Keratinocyte (primary cell): ENCODE results near the gene MYH13. TPM values are rescaled to one million over a fixed set of nuclear protein-coding genes. Genes with fewer than 3 reads are reported as not detected.

Experiments used
- DNase-seq: peaks from one replicate; pipeline ENCODE4 v3.0.0-alpha.2; 2011; ENCODE audit warnings: low read depth, missing footprints, low spot score
- FAIRE-seq: peaks from 2 replicates; lab custom pipeline; 2011; peaks lifted over from hg19 to GRCh38; lab: Jason Lieb, UNC
- H2AFZ ChIP-seq: 2 replicates; pipeline ENCODE4 v1.6.0; 2012; ENCODE audit warnings: low read length, control low read depth, inconsistent platforms; ENCODE audit not compliant: control insufficient read depth
- H3K27ac ChIP-seq: 2 replicates; pipeline ENCODE4 v1.5.1; 2011; ENCODE audit warnings: low read length; ENCODE audit not compliant: control insufficient read depth, insufficient read depth
- H3K27me3 ChIP-seq: 3 replicates; pipeline ENCODE4 v1.6.0; 2011; ENCODE audit warnings: low read length; ENCODE audit not compliant: control insufficient read depth, insufficient read depth; ENCODE audit errors: extremely low read depth
- H3K36me3 ChIP-seq, 2 experiments: 2 replicates in 1 of 2; 3 replicates in 1 of 2; pipeline ENCODE4 v1.5.1; 2011; ENCODE audit warnings: low read length in 2 of 2, mild to moderate bottlenecking in 1 of 2; ENCODE audit not compliant: control insufficient read depth in 2 of 2, insufficient read depth in 2 of 2; ENCODE audit errors: extremely low read depth in 1 of 2
- H3K4me1 ChIP-seq: 3 replicates; pipeline ENCODE4 v1.5.1; 2011; ENCODE audit warnings: low read length; ENCODE audit not compliant: control insufficient read depth, insufficient read depth; ENCODE audit errors: extremely low read depth
- H3K4me2 ChIP-seq: 3 replicates; pipeline ENCODE4 v1.6.0; 2011; ENCODE audit warnings: low read depth, low read length; ENCODE audit not compliant: control insufficient read depth, insufficient read depth; ENCODE audit errors: extremely low read depth
- H3K4me3 ChIP-seq, 3 experiments: fragments of 200-600 bp in 1 of 3; sonication (generic) in 1 of 3; 2 replicates in 2 of 3; 3 replicates in 1 of 3; pipeline ENCODE4 v1.5.1; 2011 to 2016; ENCODE audit warnings: low read length in 3 of 3, mild to moderate bottlenecking in 3 of 3, control low read depth in 2 of 3, inconsistent platforms in 1 of 3, low read depth in 1 of 3, mixed read lengths in 1 of 3, mixed run types in 1 of 3, moderate library complexity in 1 of 3; ENCODE audit not compliant: control insufficient read depth in 2 of 3, insufficient read depth in 2 of 3; ENCODE audit errors: extremely low read depth in 1 of 3
- H3K79me2 ChIP-seq: 2 replicates; pipeline ENCODE4 v1.6.0; 2012; ENCODE audit warnings: low read length; ENCODE audit not compliant: control insufficient read depth, insufficient read depth
- H3K9ac ChIP-seq: 3 replicates; pipeline ENCODE4 v1.6.0; 2011; ENCODE audit warnings: low read length; ENCODE audit not compliant: control insufficient read depth, insufficient read depth; ENCODE audit errors: extremely low read depth
- H3K9me1 ChIP-seq: 3 replicates; pipeline ENCODE4 v1.6.0; 2011; ENCODE audit warnings: low read length; ENCODE audit not compliant: control insufficient read depth, insufficient read depth; ENCODE audit errors: extremely low read depth
- H3K9me3 ChIP-seq: 2 replicates; pipeline ENCODE4 v1.5.1; 2012; ENCODE audit warnings: low read depth, low read length; ENCODE audit not compliant: control insufficient read depth
- H4K20me1 ChIP-seq: 3 replicates; pipeline ENCODE4 v1.6.0; 2011; ENCODE audit warnings: low read length; ENCODE audit not compliant: control insufficient read depth, insufficient read depth; ENCODE audit errors: extremely low read depth
- EZH2 ChIP-seq: IDR thresholded peaks from one replicate; pipeline ENCODE4 v1.6.1; 2012; ENCODE audit warnings: inconsistent platforms, mild to moderate bottlenecking, low read length, moderate library complexity
- dilution Hi-C: fragments of 300-500 bp; cut with MboI; formaldehyde crosslinking; loops from one replicate; pipeline ENCODE4 v1.7.0; 2020; ENCODE audit warnings: low sequenced_read_pairs; ENCODE audit not compliant: extremely low pct_ligation_motif_present
- polyA plus RNA-seq, 5 experiments: library from polyadenylated mRNA; depleted of rRNA in 3 of 5; stranded (reverse) in 3 of 5; stranded (forward) in 1 of 5; unstranded in 1 of 5; fragments of >200 nt; gene quantifications; 1 replicate in 1 of 5; 2 replicates in 3 of 5; 3 replicates in 1 of 5; pipeline versions ENCODE4 v1.2.1 to v1.2.3, GENCODE V29; 2011 to 2012; ENCODE audit warnings: missing spikeins in 2 of 5, low read depth in 1 of 5, low replicate concordance in 1 of 5
- TF ChIP-seq, protein P1 (sequence below), 3 experiments: IDR thresholded peaks in 1 of 3; conservative IDR thresholded peaks in 1 of 3; optimal IDR thresholded peaks in 1 of 3; 2 replicates in 2 of 3; 3 replicates in 1 of 3; pipeline versions ENCODE3 to v1.5.1; 2011; ENCODE audit warnings: low read length in 3 of 3, mild to moderate bottlenecking in 3 of 3, moderate library complexity in 2 of 3, control low read depth in 1 of 3, inconsistent platforms in 1 of 3; ENCODE audit not compliant: insufficient read depth in 2 of 3; ENCODE audit errors: extremely low read depth in 1 of 3

The MYH13 gene
- polyA plus RNA-seq, 1 donor (not counting 4 experiments of a cell fraction or from before 2014, with no cell fraction given) = not detected

DNA sequence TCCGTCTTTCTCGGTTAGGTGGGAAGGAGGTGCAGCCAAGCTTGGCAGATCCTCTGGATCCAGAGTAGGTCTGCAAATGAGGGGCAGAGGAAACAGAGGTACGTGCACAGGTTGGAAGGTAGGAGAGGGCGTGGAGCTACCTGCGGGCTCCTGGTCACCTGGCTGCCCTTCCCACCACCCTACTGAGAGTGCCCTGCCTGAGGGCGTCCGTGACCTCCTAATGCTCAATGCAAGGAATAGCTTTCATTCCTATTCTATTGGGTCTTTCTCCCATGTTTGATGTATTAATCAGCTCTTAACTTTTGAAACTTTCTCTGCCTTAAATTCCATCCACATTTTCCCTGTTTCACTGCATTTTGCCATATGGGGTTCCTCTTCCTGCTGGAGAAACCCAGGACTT is 44.6 kb downstream of the MYH13 start:
- Histone ChIP-seq H3K9ac (no peak overlapping the region), H3K79me2 (no peaks in the 10 kb centered on the region), H3K27ac (no peak overlapping the region), H3K9me3 (no peaks in the 10 kb centered on the region), H4K20me1 (no peaks in the 10 kb centered on the region), H2AFZ (no peak overlapping the region), H3K36me3 (no peaks in the 10 kb centered on the region), H3K4me1 (no peaks in the 10 kb centered on the region), H3K27me3 (no peaks in the 10 kb centered on the region), H3K4me2 (no peak overlapping the region), H3K9me1 (no peaks in the 10 kb centered on the region), H3K4me3 (no peak overlapping the region)
- FAIRE-seq = no peak
- dilution Hi-C loops = no loop called here
- TF ChIP-seq EZH2 = no peak
- TF ChIP-seq, protein P1, sequence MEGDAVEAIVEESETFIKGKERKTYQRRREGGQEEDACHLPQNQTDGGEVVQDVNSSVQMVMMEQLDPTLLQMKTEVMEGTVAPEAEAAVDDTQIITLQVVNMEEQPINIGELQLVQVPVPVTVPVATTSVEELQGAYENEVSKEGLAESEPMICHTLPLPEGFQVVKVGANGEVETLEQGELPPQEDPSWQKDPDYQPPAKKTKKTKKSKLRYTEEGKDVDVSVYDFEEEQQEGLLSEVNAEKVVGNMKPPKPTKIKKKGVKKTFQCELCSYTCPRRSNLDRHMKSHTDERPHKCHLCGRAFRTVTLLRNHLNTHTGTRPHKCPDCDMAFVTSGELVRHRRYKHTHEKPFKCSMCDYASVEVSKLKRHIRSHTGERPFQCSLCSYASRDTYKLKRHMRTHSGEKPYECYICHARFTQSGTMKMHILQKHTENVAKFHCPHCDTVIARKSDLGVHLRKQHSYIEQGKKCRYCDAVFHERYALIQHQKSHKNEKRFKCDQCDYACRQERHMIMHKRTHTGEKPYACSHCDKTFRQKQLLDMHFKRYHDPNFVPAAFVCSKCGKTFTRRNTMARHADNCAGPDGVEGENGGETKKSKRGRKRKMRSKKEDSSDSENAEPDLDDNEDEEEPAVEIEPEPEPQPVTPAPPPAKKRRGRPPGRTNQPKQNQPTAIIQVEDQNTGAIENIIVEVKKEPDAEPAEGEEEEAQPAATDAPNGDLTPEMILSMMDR (optimal IDR thresholded peaks at IDR 0.05 in 1 of 3, IDR thresholded peaks at IDR 0.05 in 1 of 3, conservative IDR thresholded peaks at IDR 0.05 in 1 of 3; ENCODE audit: extremely low read depth in 1 of 3, insufficient read depth in 2 of 3, low read length in 3 of 3) = no peak
- DNase-seq = no peak

DNA sequence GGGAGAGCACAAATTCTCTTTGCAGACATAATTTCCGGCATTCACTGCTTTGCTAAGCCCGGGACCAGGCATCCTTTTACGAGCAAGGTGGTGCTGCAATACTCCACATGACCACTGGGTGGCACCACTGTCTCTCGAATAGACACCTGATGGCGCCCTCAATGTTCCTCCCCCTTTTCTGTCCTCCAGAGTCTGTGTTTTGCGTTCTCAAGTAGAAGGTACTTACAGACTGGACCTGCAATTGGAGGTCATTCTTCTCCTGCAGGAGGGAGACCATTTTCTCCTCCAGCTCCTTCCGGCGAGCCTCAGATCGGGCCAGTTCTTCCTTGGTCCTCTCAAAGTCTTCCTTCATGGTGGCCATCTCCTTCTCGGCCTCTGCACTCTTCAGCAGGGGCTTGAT is 45.2 kb downstream of the MYH13 start:
- Histone ChIP-seq H3K9me3 (no peaks in the 10 kb centered on the region), H3K9ac (no peak overlapping the region), H2AFZ (no peak overlapping the region), H3K27me3 (no peaks in the 10 kb centered on the region), H3K27ac (no peak overlapping the region), H3K4me2 (no peak overlapping the region), H3K4me1 (no peaks in the 10 kb centered on the region), H4K20me1 (no peaks in the 10 kb centered on the region), H3K79me2 (no peaks in the 10 kb centered on the region), H3K4me3 (no peak overlapping the region), H3K9me1 (no peaks in the 10 kb centered on the region), H3K36me3 (no peaks in the 10 kb centered on the region)
- dilution Hi-C loops = no loop called here
- DNase-seq (peak; percentile 40), FAIRE-seq (peak; percentile 52)
- TF ChIP-seq, protein P1 (optimal IDR thresholded peaks at IDR 0.05 in 1 of 3, IDR thresholded peaks at IDR 0.05 in 1 of 3, conservative IDR thresholded peaks at IDR 0.05 in 1 of 3; ENCODE audit: extremely low read depth in 1 of 3, insufficient read depth in 2 of 3, low read length in 3 of 3) = peak; percentile 83 to 97 (median 96)
- no peak for TF ChIP-seq EZH2
